Activated naive CD4-positive, alpha-beta T cell treated with anti-CD3 and anti-CD28 coated beads, Interleukin-2, amount 50 U/mL, for 16 hours (primary cell): ENCODE measurements around the gene PPFIBP1.
"Not testable (repeated sequence)": the region's sequence is repeated elsewhere in the genome, so short reads cannot be mapped to it uniquely, and the experiment has no call there.

Experiments
- DNase-seq: peaks from one replicate; pipeline ENCODE4 v3.0.0-alpha.2; 2020

The PPFIBP1 gene

GRCh38 chr12:27732281-27732680 lies 208.3 kb downstream of the PPFIBP1 start:
- DNase-seq: no peak

GRCh38 chr12:27733052-27733656 lies 209.1 kb downstream of the PPFIBP1 start:
- DNase-seq: peak; percentile 26

- DNase-seq: no peak
Measured at GRCh38 chr12:27733791-27734190, 209.8 kb downstream of the PPFIBP1 start.

DNA sequence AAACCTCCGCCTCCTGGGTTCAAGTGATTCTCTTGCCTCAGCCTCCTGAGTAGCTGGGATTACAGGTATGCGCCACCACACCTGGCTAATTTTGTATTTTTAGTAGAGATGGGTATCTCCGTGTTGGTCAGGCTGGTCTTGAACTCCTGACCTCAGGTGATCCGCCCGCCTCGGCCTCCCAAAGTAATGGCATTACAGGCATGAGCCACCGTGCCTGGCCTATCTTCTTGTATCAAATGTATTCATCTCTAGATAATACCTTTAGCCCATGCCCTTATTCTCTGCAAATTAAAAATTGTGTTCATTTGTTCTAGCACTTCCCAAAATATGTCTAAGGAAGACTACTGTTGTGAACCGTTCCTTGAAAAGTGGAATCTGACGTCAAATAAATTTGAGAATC lies 210.3 kb downstream of the PPFIBP1 start:
- DNase-seq: not testable (repeated sequence)

GRCh38 chr12:27743601-27744000 lies 219.6 kb downstream of the PPFIBP1 start:
- DNase-seq: no peak
